GM10266 (cell line): ENCODE data around the gene TRAK1.

Experiments used
- DNase-seq: peaks from one replicate; pipeline ENCODE4 v3.0.0; 2012; ENCODE audit errors: extremely low spot score
- TF ChIP-seq, protein P1 (sequence below): IDR thresholded peaks from 2 replicates; pipeline ENCODE4 v1.5.1; 2012; ENCODE audit warnings: mild to moderate bottlenecking, low read depth; ENCODE audit not compliant: control insufficient read depth, insufficient read depth; ENCODE audit errors: missing control alignments

Gene TRAK1

DNA sequence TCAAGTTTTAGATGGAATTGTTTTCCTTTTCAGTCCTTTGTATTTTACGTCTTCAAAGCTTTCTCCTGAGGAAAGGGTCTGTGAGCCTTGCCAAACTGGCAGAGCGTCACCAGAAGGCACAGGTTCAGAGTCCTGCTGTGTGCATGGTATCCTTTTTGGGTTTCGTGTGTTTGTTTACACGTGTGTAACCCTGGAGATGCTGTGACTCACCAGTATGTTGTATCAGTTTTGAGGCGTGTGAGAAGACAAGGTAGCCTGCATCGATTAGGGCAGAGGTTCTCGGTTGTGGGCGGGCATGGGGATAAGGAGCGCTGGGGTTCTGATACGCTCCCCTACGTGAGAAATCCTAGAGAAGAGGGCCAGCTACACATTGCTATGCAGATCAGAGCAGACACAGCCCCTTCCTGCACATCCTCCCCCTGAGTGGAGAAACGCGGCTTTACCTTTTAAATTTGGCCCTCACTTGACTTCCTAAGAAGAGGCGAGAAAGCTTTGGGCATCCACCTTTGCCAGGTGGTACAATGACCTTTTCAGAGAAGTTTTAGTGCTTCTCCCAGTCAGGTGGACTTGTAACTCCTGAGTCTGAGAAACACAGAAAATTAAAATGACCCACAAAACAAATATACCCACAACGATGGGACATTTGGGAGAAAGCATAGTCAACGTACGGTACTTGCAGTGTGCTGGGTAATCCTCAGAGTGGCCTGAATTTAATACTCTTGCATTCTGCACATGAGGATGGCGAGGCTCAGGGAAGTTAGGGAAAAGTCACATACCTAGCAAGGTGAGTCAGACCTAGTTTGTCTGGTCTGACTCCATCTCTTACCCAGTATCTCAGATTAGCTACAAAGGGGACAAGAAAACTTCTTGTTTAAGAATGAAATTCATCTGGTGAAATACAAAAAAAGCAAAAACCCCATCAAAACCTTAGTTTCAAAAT, 38.1 kb downstream of the TRAK1 start:
- DNase-seq: peak; percentile 33
- TF ChIP-seq, protein P1, sequence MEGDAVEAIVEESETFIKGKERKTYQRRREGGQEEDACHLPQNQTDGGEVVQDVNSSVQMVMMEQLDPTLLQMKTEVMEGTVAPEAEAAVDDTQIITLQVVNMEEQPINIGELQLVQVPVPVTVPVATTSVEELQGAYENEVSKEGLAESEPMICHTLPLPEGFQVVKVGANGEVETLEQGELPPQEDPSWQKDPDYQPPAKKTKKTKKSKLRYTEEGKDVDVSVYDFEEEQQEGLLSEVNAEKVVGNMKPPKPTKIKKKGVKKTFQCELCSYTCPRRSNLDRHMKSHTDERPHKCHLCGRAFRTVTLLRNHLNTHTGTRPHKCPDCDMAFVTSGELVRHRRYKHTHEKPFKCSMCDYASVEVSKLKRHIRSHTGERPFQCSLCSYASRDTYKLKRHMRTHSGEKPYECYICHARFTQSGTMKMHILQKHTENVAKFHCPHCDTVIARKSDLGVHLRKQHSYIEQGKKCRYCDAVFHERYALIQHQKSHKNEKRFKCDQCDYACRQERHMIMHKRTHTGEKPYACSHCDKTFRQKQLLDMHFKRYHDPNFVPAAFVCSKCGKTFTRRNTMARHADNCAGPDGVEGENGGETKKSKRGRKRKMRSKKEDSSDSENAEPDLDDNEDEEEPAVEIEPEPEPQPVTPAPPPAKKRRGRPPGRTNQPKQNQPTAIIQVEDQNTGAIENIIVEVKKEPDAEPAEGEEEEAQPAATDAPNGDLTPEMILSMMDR: no peak

DNA sequence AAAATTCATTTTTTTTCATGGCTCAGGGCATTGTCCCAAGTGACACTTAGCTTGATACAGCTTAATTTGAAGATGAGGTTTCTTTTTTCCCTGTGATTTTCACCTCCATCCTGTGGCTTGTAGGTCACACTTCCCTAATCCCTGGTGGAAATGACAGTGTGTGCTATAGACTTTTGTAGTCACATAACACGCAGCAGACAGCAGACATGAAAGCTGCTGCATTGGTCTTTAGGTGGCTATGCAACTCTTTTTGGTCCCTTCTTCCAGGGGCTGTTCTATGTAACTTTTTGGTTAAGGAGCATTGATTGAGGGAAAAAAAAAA, 38.8 kb downstream of the TRAK1 start:
- DNase-seq: no peak
- TF ChIP-seq, protein P1: no peak

DNA sequence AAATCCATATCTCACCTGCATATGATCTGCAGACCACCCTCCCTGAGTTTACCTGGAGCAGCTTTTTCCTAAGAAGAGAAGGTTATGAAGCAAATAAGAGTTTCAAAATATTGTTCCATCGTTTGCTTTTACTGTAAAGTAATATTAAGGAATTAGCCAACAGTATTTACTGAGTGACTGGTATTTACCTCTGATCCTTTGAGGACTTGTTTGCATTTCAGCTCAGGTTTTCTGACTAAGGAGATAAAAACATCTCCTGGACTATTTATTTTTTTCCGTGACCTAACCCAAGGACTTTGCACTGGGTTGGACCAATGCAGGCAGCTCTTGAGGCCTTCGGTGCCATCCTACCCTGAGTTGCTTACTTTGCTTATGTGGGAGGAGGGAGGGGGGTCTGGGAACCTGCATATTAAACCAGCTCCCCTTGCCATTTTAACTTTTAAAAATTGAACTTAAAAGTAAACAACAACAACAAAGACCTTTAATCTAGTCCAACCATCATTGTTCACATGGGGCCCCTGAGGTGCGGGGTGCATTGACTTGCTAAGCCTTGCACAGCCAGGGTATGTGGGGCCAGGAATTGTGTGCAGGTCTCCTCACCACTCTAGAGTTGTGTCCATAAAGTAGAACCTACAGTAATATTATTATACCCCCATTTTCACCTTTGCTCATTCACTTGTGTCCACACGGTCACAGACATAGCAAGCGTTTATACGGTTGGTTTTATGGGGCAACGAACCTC, 39.3 kb downstream of the TRAK1 start:
- TF ChIP-seq, protein P1: no peak
- DNase-seq: no peak

DNA sequence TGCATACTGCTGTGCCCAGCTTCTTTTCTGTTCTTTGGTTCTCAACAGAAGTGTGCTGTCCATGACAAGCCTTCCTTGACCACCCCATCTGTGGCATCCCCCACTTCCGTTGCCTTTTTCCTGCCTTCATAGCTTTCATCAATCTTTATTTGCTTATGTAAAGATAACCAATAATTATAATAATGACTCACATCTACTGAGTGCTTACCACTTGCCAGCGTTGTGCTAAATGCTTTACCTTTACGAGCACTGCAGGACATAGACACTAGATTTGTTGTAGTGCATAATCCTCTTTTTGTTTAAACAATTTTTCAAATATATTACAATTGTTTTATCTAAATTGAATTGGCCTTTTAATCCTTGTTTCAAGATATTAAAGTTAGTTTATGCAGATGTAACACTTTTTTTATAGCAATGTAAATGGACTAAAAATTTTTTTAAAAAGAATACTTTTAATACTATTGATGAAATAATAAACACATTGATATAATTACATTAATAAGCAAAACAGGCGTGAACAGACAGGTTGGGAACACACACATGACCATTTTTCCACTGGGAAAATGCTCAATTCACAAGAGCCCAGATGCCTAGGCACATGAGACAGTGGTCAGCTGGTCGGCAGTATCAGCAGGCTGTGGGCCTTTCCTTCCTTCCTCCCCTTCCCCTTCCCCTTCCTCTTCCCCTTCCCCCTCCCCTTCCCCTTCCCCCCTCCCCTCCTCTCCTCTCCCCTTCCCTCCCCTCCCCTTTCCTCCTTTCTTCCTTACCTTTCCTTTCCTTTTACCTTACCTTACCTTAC, 42.5 kb downstream of the TRAK1 start:
- TF ChIP-seq, protein P1: no peak
- DNase-seq: no peak

DNA sequence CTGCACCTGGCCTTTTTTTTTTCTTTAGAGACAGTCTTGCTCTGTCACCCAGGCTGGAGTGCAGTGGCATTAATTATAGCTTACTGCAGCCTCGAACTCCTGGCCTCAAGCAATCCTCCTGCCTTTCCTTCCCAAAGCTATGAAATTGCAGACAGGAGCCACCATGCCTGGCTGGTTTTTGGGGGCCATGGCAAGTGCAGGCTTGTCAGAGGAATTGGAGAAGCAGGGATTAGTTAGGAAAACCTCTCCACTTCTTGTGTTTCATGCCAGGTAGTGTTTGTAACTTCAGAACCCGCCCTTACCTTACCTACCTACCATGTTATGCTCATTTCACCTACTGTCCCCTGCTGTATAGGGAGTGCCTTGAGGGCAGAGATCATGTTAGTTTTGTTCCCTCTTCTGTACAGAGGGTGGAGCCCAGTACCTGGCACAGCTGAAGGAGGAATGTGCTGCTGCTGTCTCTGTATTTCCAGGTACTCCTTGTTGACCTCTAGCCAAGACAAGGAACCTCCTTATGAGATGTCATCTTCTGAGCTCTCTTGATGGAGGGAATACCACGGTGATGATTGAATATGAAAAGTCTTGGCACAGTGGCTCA, 43.8 kb downstream of the TRAK1 start:
- TF ChIP-seq, protein P1: no peak
- no peak for DNase-seq

DNA sequence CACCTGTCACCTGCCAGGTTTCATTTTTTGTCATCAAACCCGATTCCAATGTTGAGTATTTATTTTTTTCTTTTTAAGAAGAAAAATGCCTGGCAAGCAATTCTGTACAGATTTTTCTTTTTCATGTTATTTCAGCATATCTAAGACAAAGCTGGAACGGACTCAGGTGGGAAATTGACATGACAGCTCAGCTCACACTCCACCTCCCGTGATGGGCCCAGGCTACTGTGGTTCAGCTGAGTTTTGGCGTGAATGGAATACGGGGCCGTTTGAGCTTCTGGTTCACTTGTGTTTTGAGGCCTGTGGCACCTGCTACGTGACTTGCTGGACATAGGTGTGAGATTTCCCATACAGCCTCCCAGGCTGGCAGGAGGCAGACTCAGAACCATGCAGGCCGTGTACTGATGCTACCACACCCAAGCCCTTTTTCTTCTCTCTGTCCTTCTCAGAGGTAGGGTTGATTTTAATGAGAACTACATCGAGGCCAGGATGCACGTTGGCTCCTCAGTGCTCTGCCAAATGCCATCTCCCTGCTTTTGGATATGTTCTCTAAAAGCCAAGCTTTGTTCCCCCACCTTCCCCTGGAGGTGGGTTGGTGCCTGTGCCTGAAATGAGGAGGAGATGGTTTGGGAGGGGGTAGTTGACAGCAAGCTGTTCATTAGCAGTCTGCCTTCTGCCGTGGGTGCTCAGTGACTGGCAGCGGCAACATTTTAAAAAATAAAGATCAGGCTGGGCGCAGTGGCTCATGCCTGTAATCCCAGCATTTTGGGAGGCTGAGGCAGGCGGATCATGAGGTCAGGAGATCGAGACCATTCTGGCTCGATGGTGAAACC, 48.7 kb downstream of the TRAK1 start:
- no peak for DNase-seq
- TF ChIP-seq, protein P1: no peak
